ENCODE measurements around the gene TMEM154. TPM values are rescaled to one million over a fixed set of nuclear protein-coding genes. Genes with fewer than 3 reads are reported as not detected.

Gene TMEM154
- total RNA-seq, 4 donors from 2014 or later = 1.3 to 4.5 (median 2.9) TPM

DNA sequence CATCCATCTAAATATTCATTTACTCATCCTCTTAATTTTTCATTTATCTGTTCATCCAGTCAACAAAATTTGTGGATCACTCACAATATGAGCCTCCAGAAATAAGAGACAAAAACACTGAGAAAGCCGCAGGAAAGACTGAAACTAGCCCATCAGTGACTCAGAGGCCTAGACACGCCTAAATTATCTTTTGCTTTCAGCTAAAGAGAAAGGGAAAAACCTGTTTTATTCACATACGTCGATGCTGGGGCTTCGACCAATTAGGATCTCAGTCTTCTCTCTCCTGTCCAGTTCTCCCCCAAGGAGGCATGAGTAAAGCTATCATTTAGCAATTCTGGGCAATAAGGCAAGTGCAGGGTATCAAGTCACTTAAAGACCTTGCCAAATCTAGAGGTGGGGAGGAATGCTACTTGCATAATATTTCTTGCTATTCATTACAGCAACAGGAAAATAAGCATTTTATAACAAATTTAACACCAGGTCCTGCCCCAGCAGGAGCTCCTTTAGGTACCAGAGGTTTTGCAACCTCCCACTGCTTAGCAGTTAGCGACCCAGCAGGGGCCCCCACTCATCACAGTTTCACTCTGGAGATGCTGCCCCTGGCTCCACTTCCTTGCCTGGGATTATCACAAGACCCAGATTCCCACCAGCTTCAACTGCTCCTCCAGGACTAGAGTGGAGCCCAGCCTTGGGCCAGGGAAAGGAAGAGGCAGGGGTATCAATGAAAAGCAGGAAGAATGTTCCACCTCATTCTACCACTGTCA lies 30.1 kb upstream of the TMEM154 start:
- Histone ChIP-seq H3K4me3 (no peak overlapping the region), H3K27me3 (no peaks in the 10 kb centered on the region), H3K36me3 (no peaks in the 10 kb centered on the region), H3K4me1 (no peaks in the 10 kb centered on the region), H3K9me3 (no peaks in the 10 kb centered on the region), H3K27ac (no peak overlapping the region)
- TF ChIP-seq POLR2A (IDR thresholded peaks at IDR 0.05) = no peak
- TF ChIP-seq CTCF (IDR thresholded peaks at IDR 0.05) = no peak
- intact Hi-C loops (cut with DNase I; ENCODE audit: low total_unique reads) = no loop called here
- no peak for DNase-seq

GRCh38 chr4:152708796-152709195 lies 29.0 kb upstream of the TMEM154 start:
- Histone ChIP-seq H3K9me3 (no peaks in the 10 kb centered on the region), H3K36me3 (no peaks in the 10 kb centered on the region), H3K27me3 (no peaks in the 10 kb centered on the region), H3K4me1 (no peaks in the 10 kb centered on the region), H3K27ac (no peak overlapping the region), H3K4me3 (no peak overlapping the region)
- no peak for TF ChIP-seq CTCF (IDR thresholded peaks at IDR 0.05)
- intact Hi-C loops (cut with DNase I; ENCODE audit: low total_unique reads) = no loop called here
- DNase-seq = no peak

DNA sequence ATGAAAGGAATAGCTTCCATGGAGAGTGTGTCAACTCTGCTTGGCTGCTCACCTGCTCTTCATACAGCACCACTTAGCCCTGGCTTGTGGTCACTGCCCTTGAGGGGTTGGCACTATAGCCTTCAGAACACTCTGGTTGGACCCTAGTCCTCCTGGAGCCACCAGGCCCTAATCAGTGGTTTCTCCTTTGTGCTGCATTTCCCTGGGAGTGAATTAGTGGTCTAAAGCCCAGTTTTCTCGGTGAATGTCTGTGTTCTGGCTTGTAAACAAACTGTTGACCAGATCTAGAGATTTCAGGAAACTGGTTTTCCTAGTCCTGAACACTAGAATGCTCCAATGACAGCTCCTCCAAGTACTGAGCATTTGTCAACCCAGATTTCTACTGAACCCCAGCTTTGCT lies 28.6 kb upstream of the TMEM154 start:
- Histone ChIP-seq H3K27me3 (no peaks in the 10 kb centered on the region), H3K4me1 (no peaks in the 10 kb centered on the region), H3K27ac (no peak overlapping the region), H3K36me3 (no peaks in the 10 kb centered on the region), H3K9me3 (no peaks in the 10 kb centered on the region), H3K4me3 (no peak overlapping the region)
- no peak for TF ChIP-seq CTCF (IDR thresholded peaks at IDR 0.05)
- no peak for TF ChIP-seq POLR2A (IDR thresholded peaks at IDR 0.05)
- intact Hi-C loops (cut with DNase I; ENCODE audit: low total_unique reads) = no loop called here
- no peak for DNase-seq

- Histone ChIP-seq H3K36me3 (no peaks in the 10 kb centered on the region), H3K27me3 (no peaks in the 10 kb centered on the region), H3K27ac (no peak overlapping the region), H3K9me3 (no peaks in the 10 kb centered on the region), H3K4me1 (no peaks in the 10 kb centered on the region), H3K4me3 (no peak overlapping the region)
- no peak for TF ChIP-seq CTCF (IDR thresholded peaks at IDR 0.05)
- no peak for TF ChIP-seq POLR2A (IDR thresholded peaks at IDR 0.05)
- intact Hi-C loops (cut with DNase I; ENCODE audit: low total_unique reads) = no loop called here
- no peak for DNase-seq
These were observed 27.8 kb upstream of the TMEM154 start for GRCh38 chr4:152707632-152708031.

- H3K36me3 ChIP-seq = no peaks in the 10 kb centered on the region
- no peak overlapping the region for H3K4me3 ChIP-seq
- no peaks in the 10 kb centered on the region for H3K9me3 ChIP-seq
- H3K27me3 ChIP-seq = no peaks in the 10 kb centered on the region
- no peak for TF ChIP-seq POLR2A (IDR thresholded peaks at IDR 0.05)
- no peak for TF ChIP-seq CTCF (IDR thresholded peaks at IDR 0.05)
- no peak overlapping the region for H3K27ac ChIP-seq
- H3K4me1 ChIP-seq = no peaks in the 10 kb centered on the region
- intact Hi-C loops (cut with DNase I; ENCODE audit: low total_unique reads) = no loop called here
- DNase-seq = no peak
These were observed 26.1 kb upstream of the TMEM154 start for GRCh38 chr4:152705903-152706302.

Data from uterus (tissue), 4 donors.